ENCODE data around the gene IFT81. TPM values are rescaled to one million over a fixed set of nuclear protein-coding genes. Genes with fewer than 3 reads are reported as not detected.

The IFT81 gene
- total and polyA plus RNA-seq, 2 of the 13 experiments (the other 11 are each of a cell fraction or from before 2014, with no cell fraction given) = 4.2 to 13.0 TPM

DNA sequence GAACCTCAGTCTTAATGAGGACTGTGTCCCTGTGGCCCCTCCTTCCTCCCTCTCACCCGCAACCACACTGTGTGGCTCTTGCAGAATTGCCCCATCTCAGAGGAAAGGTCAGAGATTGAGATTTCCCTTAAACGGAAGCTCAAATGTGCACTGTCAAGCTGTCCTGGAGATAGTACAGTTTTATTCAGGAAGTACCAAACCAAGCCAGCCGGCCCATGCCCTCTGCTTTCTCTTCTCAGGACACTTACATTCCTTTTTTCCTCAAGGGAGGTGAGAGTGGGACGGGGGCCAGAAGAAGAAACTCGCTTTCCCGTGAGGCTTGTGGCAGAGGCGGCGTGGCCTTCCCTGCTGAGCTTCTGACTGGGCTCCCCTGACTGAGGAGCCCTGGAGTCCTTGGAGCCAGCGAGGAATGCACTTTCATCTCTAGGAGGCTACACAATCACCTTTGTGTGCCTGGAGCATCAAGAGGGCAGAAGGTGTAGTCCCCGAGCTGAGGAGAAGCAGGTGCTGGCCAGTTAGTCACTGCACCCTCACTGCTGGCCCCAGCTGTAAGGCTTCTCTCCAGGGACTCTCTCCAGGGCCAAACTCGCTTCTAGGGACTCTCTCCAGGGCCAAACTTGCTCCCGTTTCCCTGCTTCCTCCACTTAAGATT lies 132.7 kb downstream of the IFT81 start:
- H3K27ac ChIP-seq (ENCODE audit: extremely low read length, insufficient read depth, low read length) = peak overlapping the region; percentile 41
- H3K4me2 ChIP-seq (ENCODE audit: low read depth, low read length) = peak overlapping the region; percentile 77
- DNase-seq (ENCODE audit: low spot score) (no peak), ATAC-seq (peak; percentile 73), FAIRE-seq (peak; percentile 37)
- in situ Hi-C loops (cut with HindIII; ENCODE audit: extremely low pct_ligation_motif_present, low pct_unique_long_range_greater_than_20kb) = no loop called here
- no peaks in the 10 kb centered on the region for H3K9me3 ChIP-seq (ENCODE audit: low read length)
- no TSS peak for BruUV-seq (replicated peaks)
- H3K27me3 ChIP-seq (ENCODE audit: control insufficient read depth in 1 of 2, insufficient read depth in 2 of 2, low read length in 2 of 2) = no peaks in the 10 kb centered on the region
- intact Hi-C loops (cut with micrococcal nuclease; ENCODE audit: unreplicated experiment) = no loop called here
- ChIA-PET CTCF (ENCODE audit: low intra/inter-chr PET ratio, low total read pairs) (no interaction called here), POLR2A (interaction anchor here (0.8 to 2.3 kb wide), 5 partner anchors 9 to 146 kb away, joined by 3 to 18 read pairs (median 6); partner anchors contain the start of gene ATP2A2)
- peaks cover 60% of the 10 kb centered on the region for H3K4me1 ChIP-seq (ENCODE audit: insufficient read depth, low read length)
- H3K36me3 ChIP-seq (replicated peaks in 1 of 2; ENCODE audit: control insufficient read depth in 1 of 2, insufficient read depth in 2 of 2, low read length in 2 of 2) = no peaks in the 10 kb centered on the region
- WGBS (ENCODE audit: low lambda C conversion rate) = 6% methylated on average over 6 of the region's 12 CpGs
- peak overlapping the region; percentile 47; the same call in 1 of the 2 replicates for H3K9ac ChIP-seq (ENCODE audit: insufficient read depth, low read depth, low read length)
- peak overlapping the region; percentile 13 to 48 (median 25) for H3K4me3 ChIP-seq (replicated peaks in 1 of 3; ENCODE audit: insufficient read depth in 1 of 3, low read depth in 2 of 3, low read length in 3 of 3)
- H2AFZ ChIP-seq (ENCODE audit: low read length) = no peak overlapping the region
- no peaks in the 10 kb centered on the region for H4K20me1 ChIP-seq (ENCODE audit: insufficient read depth, low read length)
- no peaks in the 10 kb centered on the region for H3K79me2 ChIP-seq (ENCODE audit: insufficient read depth, low read length)
- TF ChIP-seq ZNF564 (CRISPR knock-in tag; IDR thresholded peaks at IDR 0.05) (peak; percentile 22; the same call in 1 of the 2 replicates), MAZ (IDR thresholded peaks at IDR 0.05; ENCODE audit: borderline replicate concordance, low read depth, low read length) (no peak), MAZ (CRISPR knock-in tag; IDR thresholded peaks at IDR 0.05; ENCODE audit: low read depth) (no peak), ZBTB21 (CRISPR knock-in tag; IDR thresholded peaks at IDR 0.05) (no peak), ZNF274 (CRISPR knock-in tag; IDR thresholded peaks at IDR 0.05) (no peak), ATF1 (CRISPR knock-in tag; IDR thresholded peaks at IDR 0.05) (no peak), ZNF121 (CRISPR knock-in tag; IDR thresholded peaks at IDR 0.05) (peak; percentile 85), HMGA1 (CRISPR knock-in tag; conservative IDR thresholded peaks at IDR 0.05) (no peak), CCAR2 (optimal IDR thresholded peaks at IDR 0.05; ENCODE audit: low read depth, low read length) (no peak), ETV5 (CRISPR knock-in tag; IDR thresholded peaks at IDR 0.05; ENCODE audit: borderline replicate concordance) (peak; percentile 49; the same call in 1 of the 2 replicates), SAP130 (CRISPR knock-in tag; IDR thresholded peaks at IDR 0.05; ENCODE audit: low read depth) (peak; percentile 16; the same call in 1 of the 2 replicates)
- TF ChIP-seq, protein P1, sequence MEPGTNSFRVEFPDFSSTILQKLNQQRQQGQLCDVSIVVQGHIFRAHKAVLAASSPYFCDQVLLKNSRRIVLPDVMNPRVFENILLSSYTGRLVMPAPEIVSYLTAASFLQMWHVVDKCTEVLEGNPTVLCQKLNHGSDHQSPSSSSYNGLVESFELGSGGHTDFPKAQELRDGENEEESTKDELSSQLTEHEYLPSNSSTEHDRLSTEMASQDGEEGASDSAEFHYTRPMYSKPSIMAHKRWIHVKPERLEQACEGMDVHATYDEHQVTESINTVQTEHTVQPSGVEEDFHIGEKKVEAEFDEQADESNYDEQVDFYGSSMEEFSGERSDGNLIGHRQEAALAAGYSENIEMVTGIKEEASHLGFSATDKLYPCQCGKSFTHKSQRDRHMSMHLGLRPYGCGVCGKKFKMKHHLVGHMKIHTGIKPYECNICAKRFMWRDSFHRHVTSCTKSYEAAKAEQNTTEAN (CRISPR knock-in tag; conservative IDR thresholded peaks at IDR 0.05) = no peak
- TF ChIP-seq, protein P2, sequence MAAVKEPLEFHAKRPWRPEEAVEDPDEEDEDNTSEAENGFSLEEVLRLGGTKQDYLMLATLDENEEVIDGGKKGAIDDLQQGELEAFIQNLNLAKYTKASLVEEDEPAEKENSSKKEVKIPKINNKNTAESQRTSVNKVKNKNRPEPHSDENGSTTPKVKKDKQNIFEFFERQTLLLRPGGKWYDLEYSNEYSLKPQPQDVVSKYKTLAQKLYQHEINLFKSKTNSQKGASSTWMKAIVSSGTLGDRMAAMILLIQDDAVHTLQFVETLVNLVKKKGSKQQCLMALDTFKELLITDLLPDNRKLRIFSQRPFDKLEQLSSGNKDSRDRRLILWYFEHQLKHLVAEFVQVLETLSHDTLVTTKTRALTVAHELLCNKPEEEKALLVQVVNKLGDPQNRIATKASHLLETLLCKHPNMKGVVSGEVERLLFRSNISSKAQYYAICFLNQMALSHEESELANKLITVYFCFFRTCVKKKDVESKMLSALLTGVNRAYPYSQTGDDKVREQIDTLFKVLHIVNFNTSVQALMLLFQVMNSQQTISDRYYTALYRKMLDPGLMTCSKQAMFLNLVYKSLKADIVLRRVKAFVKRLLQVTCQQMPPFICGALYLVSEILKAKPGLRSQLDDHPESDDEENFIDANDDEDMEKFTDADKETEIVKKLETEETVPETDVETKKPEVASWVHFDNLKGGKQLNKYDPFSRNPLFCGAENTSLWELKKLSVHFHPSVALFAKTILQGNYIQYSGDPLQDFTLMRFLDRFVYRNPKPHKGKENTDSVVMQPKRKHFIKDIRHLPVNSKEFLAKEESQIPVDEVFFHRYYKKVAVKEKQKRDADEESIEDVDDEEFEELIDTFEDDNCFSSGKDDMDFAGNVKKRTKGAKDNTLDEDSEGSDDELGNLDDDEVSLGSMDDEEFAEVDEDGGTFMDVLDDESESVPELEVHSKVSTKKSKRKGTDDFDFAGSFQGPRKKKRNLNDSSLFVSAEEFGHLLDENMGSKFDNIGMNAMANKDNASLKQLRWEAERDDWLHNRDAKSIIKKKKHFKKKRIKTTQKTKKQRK (IDR thresholded peaks at IDR 0.05; ENCODE audit: low read length) = no peak
- TF ChIP-seq, protein P3, sequence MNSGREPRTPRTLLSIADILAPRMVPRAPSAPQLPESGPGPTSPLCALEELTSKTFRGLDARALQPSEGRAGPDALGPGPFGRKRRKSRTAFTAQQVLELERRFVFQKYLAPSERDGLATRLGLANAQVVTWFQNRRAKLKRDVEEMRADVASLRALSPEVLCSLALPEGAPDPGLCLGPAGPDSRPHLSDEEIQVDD (CRISPR knock-in tag; IDR thresholded peaks at IDR 0.05; ENCODE audit: borderline replicate concordance) = no peak
- TF ChIP-seq, protein P4, sequence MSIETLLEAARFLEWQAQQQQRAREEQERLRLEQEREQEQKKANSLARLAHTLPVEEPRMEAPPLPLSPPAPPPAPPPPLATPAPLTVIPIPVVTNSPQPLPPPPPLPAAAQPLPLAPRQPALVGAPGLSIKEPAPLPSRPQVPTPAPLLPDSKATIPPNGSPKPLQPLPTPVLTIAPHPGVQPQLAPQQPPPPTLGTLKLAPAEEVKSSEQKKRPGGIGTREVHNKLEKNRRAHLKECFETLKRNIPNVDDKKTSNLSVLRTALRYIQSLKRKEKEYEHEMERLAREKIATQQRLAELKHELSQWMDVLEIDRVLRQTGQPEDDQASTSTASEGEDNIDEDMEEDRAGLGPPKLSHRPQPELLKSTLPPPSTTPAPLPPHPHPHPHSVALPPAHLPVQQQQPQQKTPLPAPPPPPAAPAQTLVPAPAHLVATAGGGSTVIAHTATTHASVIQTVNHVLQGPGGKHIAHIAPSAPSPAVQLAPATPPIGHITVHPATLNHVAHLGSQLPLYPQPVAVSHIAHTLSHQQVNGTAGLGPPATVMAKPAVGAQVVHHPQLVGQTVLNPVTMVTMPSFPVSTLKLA (IDR thresholded peaks at IDR 0.05) = no peak
- TF ChIP-seq, protein P5, sequence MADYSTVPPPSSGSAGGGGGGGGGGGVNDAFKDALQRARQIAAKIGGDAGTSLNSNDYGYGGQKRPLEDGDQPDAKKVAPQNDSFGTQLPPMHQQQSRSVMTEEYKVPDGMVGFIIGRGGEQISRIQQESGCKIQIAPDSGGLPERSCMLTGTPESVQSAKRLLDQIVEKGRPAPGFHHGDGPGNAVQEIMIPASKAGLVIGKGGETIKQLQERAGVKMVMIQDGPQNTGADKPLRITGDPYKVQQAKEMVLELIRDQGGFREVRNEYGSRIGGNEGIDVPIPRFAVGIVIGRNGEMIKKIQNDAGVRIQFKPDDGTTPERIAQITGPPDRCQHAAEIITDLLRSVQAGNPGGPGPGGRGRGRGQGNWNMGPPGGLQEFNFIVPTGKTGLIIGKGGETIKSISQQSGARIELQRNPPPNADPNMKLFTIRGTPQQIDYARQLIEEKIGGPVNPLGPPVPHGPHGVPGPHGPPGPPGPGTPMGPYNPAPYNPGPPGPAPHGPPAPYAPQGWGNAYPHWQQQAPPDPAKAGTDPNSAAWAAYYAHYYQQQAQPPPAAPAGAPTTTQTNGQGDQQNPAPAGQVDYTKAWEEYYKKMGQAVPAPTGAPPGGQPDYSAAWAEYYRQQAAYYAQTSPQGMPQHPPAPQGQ (CRISPR knock-in tag; IDR thresholded peaks at IDR 0.05; ENCODE audit: borderline replicate concordance) = no peak

Measured in HepG2 (cell line).